GM23338 (cell line): ENCODE measurements around the gene ABCA4. TPM values are rescaled to one million over a fixed set of nuclear protein-coding genes. Genes with fewer than 3 reads are reported as not detected.
"Not testable (repeated sequence)": the region's sequence is repeated elsewhere in the genome, so short reads cannot be mapped to it uniquely, and the experiment has no call there.

Source experiments
- ATAC-seq: fragments of 200-7000 bp; cut with Tn5 transposase; 3 replicates; pipeline ENCODE4 v1.9.1; 2020
- DNase-seq: peaks from one replicate; pipeline ENCODE4 v3.0.0-alpha.2; 2015; ENCODE audit warnings: low spot score
- H2AFZ ChIP-seq: fragments of 200-600 bp; sonication (generic); 2 replicates; pipeline ENCODE4 v1.8.0; 2016; ENCODE audit warnings: antibody characterized with exemption, mild to moderate bottlenecking, moderate library complexity
- H3F3A ChIP-seq: fragments of 200-600 bp; sonication (generic); replicated peaks from 2 replicates; pipeline ENCODE4 v1.8.0; 2017; ENCODE audit warnings: antibody characterized with exemption, mixed run types, low read depth
- H3K27ac ChIP-seq: fragments of 200-600 bp; sonication (generic); 2 replicates; pipeline ENCODE4 v1.6.1; 2016; ENCODE audit warnings: low read depth
- H3K27me3 ChIP-seq: fragments of 200-600 bp; sonication (generic); 2 replicates; pipeline ENCODE4 v1.8.0; 2016; ENCODE audit warnings: mild to moderate bottlenecking, mixed run types, moderate library complexity; ENCODE audit not compliant: insufficient read depth
- H3K36me3 ChIP-seq: fragments of 200-600 bp; sonication (generic); 2 replicates; pipeline ENCODE4 v1.8.0; 2016; ENCODE audit warnings: mild to moderate bottlenecking; ENCODE audit not compliant: insufficient read depth
- H3K4me1 ChIP-seq: fragments of 200-600 bp; sonication (generic); 2 replicates; pipeline ENCODE4 v1.8.0; 2016; ENCODE audit warnings: mild to moderate bottlenecking, moderate library complexity; ENCODE audit not compliant: insufficient read depth
- H3K4me2 ChIP-seq: fragments of 200-600 bp; sonication (generic); 2 replicates; pipeline ENCODE4 v1.7.1; 2017; ENCODE audit warnings: mixed run types
- H3K4me3 ChIP-seq: fragments of 200-600 bp; sonication (generic); 2 replicates; pipeline ENCODE4 v1.6.1; 2016; ENCODE audit warnings: mixed run types
- H3K79me2 ChIP-seq: fragments of 200-600 bp; sonication (generic); replicated peaks from 2 replicates; pipeline ENCODE4 v1.8.0; 2017; ENCODE audit warnings: mild to moderate bottlenecking; ENCODE audit not compliant: insufficient read depth
- H3K9me2 ChIP-seq: fragments of 200-600 bp; sonication (generic); 2 replicates; pipeline ENCODE4 v1.8.0; 2017; ENCODE audit not compliant: insufficient read depth
- H4K20me1 ChIP-seq: fragments of 200-600 bp; sonication (generic); replicated peaks from 2 replicates; pipeline ENCODE4 v1.8.0; 2017; ENCODE audit warnings: mild to moderate bottlenecking; ENCODE audit not compliant: insufficient read depth
- H3K27ac Mint-ChIP-seq: 2 replicates; pipeline ENCODE4 v1.8.0; 2020; ENCODE audit warnings: inconsistent platforms, mild to moderate bottlenecking, moderate library complexity, mixed read lengths
- H3K27me3 Mint-ChIP-seq: 3 replicates; pipeline ENCODE4 v1.8.0; 2022; ENCODE audit warnings: low read depth, mild to moderate bottlenecking, moderate library complexity, mixed read lengths, inconsistent platforms; ENCODE audit not compliant: insufficient read depth, poor library complexity
- H3K36me3 Mint-ChIP-seq: 3 replicates; pipeline ENCODE4 v1.8.0; 2021; ENCODE audit warnings: low read depth, mild to moderate bottlenecking, inconsistent platforms, moderate library complexity, mixed read lengths
- H3K4me1 Mint-ChIP-seq: 3 replicates; pipeline ENCODE4 v1.8.0; 2020; ENCODE audit warnings: mild to moderate bottlenecking, inconsistent platforms, mixed read lengths
- H3K4me3 Mint-ChIP-seq: 3 replicates; pipeline ENCODE4 v1.8.0; 2021; ENCODE audit warnings: moderate library complexity, mild to moderate bottlenecking, inconsistent platforms, mixed read lengths
- H3K9me3 Mint-ChIP-seq: 3 replicates; pipeline ENCODE4 v1.8.0; 2020; ENCODE audit warnings: moderate library complexity, mild to moderate bottlenecking, inconsistent platforms, mixed read lengths
- polyA plus RNA-seq: library from polyadenylated mRNA; unstranded; fragments of >200 nt; fragmentation: Nextera tagmentation; extraction: Ambion mirVana; gene quantifications from 2 replicates; pipeline ENCODE4 v1.2.1, GENCODE V29; 2016
- total RNA-seq: library from RNA; depleted of rRNA; stranded (reverse); fragments of >200 nt; shearing (Covaris generic); gene quantifications from 2 replicates; pipeline ENCODE4 v1.2.3, GENCODE V29; 2014; rRNA removed

ABCA4 gene
- total and polyA plus RNA-seq, 2 experiments from 2014 or later = not detected

GRCh38 chr1:93947002-93947686, 173.8 kb downstream of the ABCA4 start:
- H3F3A ChIP-seq, ATAC-seq, H3K27ac ChIP-seq, H3K27ac Mint-ChIP-seq, H3K4me1 Mint-ChIP-seq, H3K9me2 ChIP-seq, DNase-seq, H3K27me3 ChIP-seq, H2AFZ ChIP-seq, H3K36me3 ChIP-seq, H3K27me3 Mint-ChIP-seq, H3K4me3 Mint-ChIP-seq, H3K4me2 ChIP-seq, H3K4me3 ChIP-seq, H4K20me1 ChIP-seq, H3K4me1 ChIP-seq, H3K79me2 ChIP-seq: not testable (repeated sequence)
- Mint-ChIP-seq H3K9me3 (peaks cover 27% of the 10 kb centered on the region), H3K36me3 (peaks cover 12% of the 10 kb centered on the region)

Other genes with a start within 250 kb of the ABCA4 start
- 48.1 and 55.5 TPM in 2 replicates for gene DNTTIP2, start 241.9 kb downstream of the ABCA4 start, total RNA-seq
- gene DNTTIP2, start 241.9 kb downstream of the ABCA4 start, polyA plus RNA-seq = 80.2 and 91.3 TPM in 2 replicates
- gene GCLM, start 211.7 kb downstream of the ABCA4 start, total RNA-seq = 11.7 and 12.8 TPM in 2 replicates
- 10.0 and 10.4 TPM in 2 replicates for gene GCLM, start 211.7 kb downstream of the ABCA4 start, polyA plus RNA-seq
- gene ARHGAP29, start 116.4 kb upstream of the ABCA4 start, total RNA-seq = 5.0 and 6.9 TPM in 2 replicates
- 4.2 and 4.6 TPM in 2 replicates for gene ARHGAP29, start 116.4 kb upstream of the ABCA4 start, polyA plus RNA-seq